NCI-H1436 treated with DMSO at 0.1 percent for 48 hours (cell line): ENCODE results near the gene GPC4.
"Not testable (repeated sequence)": the region's sequence is repeated elsewhere in the genome, so short reads cannot be mapped to it uniquely, and the experiment has no call there.

Experiments used
- DNase-seq: peaks from one replicate; lab custom pipeline; 2025; lab: John Stamatoyannopoulos, UW

Gene GPC4

DNA sequence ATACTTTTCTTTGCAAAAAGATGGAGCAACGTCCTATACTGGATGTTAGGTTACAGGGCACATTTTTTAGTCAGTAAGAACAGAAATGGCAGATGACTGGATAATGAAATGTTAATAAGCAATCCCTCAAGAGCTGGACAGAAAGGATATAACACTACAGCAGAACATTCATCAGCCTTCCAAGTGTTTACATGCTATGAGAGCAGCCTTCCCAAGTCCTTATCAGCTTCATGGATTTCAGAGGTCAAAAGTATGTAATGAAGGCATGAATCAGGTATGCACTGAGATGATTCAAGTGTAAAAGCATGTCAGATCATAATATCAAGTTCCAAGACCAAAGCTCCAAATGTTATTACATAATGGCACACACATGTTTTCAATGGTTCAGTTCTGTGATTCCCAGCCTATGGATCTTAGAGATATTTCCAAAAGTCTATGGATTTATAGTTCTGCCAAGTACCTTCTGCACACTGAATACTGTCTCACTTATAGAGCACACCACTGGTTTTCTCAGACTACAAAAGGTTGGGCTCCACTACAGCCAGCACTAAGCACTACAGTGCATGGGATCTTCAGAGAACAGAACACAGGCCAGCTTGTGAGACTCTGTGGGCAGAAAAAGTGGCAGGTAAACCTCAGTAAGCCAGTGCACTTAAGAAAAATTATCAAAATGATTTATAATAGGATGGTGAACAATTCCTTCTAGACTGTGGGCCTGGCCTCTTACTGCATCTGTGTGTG, 49.2 kb downstream of the GPC4 start:
- DNase-seq, result no peak

- DNase-seq, result no peak
These were observed 50.4 kb downstream of the GPC4 start for GRCh38 chrX:133364865-133365264.

DNA sequence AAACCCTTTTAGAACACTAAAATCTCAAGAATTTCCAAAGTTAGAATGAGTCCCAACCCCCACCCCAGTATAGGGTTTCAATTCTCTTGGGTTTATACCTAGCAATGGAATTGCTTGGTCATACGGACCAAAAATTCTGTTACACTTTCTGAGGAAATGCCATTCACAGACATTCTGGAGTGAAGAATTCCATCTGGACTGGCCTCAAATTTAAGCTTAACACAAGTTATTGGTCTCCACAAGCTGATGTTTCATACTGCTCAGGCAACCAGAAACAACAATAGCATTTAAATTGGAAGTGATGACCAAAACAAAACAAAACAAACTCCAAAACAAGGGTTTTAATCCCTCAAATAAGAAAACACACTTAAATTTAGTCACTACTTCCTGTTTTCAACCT, 51.1 kb downstream of the GPC4 start:
- DNase-seq, result no peak

- no peak for DNase-seq
These were observed 52.8 kb downstream of the GPC4 start for GRCh38 chrX:133362538-133362937.

DNA sequence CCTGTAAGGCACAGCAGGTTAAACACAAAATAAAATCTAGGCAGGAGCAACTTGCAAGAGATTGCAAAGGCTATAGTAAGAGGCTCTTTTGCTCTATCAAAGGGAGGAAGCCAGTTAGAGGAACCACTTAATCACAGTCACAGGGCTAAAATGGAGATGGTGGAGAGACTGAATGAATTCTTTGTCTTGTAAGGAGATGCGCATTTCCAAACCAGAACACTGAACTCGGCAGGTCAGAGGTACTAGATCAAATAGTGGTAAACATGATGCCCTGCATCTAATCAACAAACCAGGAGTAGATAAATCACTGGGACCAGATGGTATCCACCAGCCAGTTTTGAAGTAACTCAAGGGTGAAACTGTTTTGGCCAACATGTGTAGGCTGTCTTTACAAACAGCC, 55.8 kb downstream of the GPC4 start:
- DNase-seq, result no peak

DNA sequence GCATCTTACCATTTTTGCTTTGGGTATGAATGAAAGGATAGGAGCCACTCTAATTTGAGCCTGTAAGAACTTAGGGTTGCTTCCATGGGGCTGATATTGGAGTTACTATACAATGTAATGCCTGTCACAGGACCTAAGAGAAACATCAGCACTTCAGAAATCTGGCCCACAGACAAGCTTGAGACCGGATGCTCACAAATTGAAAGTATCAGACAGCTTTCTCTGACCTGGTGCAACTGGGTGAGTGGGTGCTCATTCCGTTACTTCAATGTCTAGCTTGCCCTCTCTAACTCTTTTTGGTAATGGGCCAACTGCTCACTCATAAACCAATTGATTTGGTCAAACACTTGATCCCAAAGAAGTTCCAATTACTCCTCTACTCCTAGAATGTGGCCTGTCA, 62.1 kb downstream of the GPC4 start:
- no peak for DNase-seq

DNA sequence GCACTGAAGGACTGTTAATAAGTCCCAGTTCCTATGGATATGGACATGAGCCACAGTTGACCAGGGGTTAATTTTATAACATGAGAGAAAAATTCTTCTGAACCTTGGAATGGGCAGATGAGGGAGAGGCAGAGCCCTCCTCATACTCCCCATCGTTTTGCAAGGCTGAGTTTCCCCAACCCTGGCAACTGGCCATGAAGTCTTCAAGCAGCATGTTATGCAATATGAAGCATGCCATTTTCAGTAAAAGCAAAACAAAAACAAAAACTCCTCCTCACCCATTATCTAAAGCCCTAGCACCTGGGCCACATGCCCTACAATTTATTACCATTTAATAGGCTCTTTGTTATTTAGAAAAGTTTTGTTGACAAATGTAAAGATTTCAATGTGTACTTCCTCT, 64.5 kb downstream of the GPC4 start:
- DNase-seq, result no peak

- no peak for DNase-seq
These were observed 69.3 kb downstream of the GPC4 start for GRCh38 chrX:133346026-133346425.

- no peak for DNase-seq
These were observed 75.7 kb downstream of the GPC4 start for GRCh38 chrX:133339566-133339965.

DNA sequence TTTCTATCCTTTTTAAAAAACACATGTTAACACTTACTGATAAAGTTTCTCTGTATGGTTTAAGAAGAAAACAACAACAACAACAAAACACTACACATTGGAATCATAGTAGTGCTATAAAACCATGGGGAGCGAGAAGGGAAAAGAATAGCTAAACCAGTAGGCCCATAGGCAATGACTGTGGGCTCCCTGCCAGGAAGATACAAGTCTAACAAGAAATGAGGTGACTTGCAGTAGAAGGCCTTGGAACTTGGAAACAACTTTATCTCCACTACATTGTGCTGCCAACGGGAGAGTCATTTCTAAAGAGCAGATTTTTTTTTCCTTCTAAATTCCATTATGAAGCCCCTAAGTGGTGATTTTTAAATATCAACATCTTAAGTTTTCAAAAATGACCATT, 78.0 kb downstream of the GPC4 start:
- DNase-seq, result no peak

GRCh38 chrX:133335027-133335426, 80.3 kb downstream of the GPC4 start:
- no peak for DNase-seq

DNA sequence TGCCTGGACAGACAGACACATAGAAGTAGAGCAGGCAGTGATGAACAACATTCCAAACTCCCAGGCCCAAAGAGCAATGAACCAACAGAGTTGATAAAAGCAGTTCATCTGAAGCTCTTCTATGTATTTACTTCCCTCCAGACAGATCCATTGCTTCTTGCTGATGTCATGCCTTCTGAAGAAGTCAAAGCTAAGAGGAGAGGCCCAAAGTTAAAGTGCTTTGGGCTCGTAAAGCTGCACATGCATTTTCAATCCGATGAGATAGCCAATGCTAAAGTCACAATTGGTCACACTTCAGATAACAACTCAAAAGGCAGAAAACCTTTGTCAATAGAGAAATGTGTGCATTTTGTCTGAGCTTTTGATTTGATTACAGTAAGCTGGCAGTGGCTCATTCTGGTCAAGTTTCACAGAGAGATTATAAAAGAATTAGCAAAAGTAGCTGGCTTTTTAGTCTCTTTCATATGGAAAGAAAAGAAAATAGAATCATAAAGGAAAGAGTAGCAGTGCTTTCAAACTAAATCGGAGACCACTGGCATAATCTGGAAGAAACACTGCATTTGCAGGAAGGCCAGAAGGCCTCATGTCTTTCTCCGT, 82.0 kb downstream of the GPC4 start:
- DNase-seq, result no peak

DNA sequence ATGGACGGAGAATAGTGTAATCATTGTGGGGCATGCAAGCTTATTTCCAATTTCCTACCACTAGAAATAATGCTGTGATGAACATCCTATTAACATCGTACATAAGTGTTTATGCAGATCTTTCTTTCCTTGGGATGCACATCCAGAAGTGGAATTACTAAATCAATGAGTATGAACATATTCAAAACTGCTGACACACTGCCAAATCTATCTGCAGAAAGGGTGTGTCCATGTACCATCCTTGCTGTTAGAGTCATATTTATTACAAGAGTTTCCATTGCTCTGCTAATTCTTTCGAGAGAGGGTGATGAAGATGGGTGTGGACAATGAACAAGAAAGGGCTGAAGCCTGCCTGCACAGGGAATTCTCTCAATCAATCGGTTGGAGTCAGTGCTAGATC, 82.6 kb downstream of the GPC4 start:
- no peak for DNase-seq

DNA sequence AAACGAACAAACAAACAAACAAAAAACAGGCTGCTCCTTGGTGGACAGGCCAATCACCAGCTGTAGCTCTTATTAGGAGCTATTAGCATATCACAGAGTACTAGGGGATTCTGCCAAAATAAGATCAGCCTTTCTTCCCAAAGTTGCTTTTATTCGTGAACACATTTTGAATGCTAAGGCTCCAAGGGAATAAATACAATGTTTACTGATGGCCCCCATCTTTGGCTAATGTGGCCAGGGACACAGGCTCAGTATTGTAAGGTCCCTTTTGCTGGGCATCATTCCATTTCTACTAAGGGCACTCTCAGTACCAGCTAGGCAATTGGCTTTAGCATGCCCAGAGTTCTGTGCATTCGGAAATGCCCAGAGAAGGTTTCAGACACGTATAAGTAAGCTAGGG, 84.3 kb downstream of the GPC4 start:
- no peak for DNase-seq

DNA sequence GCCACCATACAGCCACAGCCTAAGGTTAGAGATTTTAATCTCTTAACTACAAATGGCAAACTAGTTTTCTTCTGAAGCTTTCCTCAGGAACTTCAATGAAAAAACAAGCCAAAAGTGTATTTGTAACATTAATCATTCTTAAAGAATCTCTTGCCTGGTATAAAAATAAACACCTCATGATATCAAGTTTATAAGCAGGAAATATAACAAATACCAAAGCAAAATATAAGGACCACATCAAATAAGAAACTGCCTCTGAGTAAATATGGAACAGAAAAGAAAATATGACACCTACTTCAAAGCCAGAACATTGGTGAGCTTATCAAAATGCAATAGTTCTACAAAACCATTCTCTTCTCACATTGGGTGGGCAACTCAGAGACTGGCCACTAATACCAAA, 89.9 kb downstream of the GPC4 start:
- DNase-seq, result no peak

GRCh38 chrX:133323431-133323830, 91.9 kb downstream of the GPC4 start:
- DNase-seq, result no peak

DNA sequence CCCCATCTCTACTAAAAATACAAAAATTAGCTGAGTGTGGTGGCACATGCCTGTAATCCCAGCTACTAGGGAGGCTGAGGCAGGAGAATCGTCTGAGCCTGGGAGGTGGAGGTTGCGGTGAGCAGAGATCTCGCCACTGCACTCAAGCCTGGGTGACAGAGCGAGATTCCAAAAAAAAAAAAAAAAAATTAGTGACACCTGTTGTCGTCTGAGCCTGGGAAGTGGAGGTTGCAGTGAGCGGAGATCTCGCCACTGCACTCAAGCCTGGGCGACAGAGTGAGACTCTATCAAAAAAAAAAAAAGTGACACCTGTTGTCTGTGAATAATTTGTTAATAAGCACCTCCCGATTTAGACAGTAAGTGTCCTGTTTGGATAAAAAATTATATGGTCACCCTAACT, 93.0 kb downstream of the GPC4 start:
- not testable (repeated sequence) for DNase-seq

DNA sequence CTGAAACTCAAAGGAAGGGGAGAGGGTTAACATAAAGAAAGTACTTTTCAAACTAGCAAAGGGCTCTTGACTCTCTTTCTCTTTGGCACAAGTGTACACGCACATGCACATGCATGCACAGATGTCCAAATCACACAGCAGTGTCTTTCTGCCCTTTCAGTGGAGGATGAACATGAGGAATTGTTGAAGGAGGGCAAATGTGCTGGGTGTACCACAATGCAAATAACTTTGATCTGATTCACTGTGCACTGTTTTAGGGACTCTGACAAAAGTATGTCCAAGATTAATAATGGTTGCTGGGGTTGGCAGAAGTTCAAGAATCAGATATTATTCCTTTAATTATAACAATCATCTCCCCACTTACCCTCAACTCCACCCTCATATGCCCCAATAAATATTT, 93.8 kb downstream of the GPC4 start:
- no peak for DNase-seq

DNA sequence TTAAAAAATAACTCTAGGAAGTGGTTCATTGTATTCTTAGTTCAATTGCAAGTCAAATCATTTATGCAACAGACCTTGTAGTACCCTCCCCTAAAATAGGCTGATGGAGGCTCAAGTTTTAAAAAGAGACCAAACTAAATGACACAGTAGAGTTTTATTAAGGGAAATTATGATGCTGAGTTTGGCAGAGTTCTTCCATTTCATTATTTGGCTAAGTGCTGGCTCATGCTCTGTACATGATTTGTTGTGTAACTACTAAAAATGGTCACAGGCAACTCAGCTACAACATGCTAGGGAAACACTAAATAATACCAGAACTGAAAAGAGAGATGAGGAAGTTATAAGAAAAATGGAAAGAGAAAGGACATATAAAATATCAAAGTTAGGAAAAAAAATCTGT, 101.0 kb downstream of the GPC4 start:
- no peak for DNase-seq

- DNase-seq, result no peak
These were observed 106.8 kb downstream of the GPC4 start for GRCh38 chrX:133308499-133308897.

- no peak for DNase-seq
These were observed 107.4 kb downstream of the GPC4 start for GRCh38 chrX:133307637-133308498.

DNA sequence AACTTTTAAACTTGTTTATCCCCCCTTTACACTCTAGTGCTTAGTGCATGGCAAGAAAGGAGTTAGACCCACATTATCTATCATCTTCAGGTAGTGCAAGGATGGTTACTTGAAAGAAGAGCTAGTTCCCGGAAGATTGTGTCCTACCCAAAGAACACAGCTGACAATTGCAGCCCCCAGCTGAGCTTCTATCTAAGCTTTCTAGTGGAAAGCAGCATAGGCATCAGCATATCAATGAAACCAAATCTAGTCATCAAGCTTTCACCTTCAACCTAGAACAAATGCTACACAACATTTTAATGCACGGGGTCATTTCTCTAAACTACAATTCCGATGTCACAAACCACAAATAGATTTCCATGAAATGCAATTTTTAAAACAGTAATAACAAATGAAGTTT, 108.2 kb downstream of the GPC4 start:
- DNase-seq, result no peak

GRCh38 chrX:133306316-133306715, 109.0 kb downstream of the GPC4 start:
- no peak for DNase-seq
